Measurements from ENCODE around the gene RDH8. TPM values are rescaled to one million over a fixed set of nuclear protein-coding genes. Genes with fewer than 3 reads are reported as not detected.

The RDH8 gene
- polyA plus RNA-seq, 1 donor (not counting 4 experiments of a cell fraction or from before 2014, with no cell fraction given), result not detected

DNA sequence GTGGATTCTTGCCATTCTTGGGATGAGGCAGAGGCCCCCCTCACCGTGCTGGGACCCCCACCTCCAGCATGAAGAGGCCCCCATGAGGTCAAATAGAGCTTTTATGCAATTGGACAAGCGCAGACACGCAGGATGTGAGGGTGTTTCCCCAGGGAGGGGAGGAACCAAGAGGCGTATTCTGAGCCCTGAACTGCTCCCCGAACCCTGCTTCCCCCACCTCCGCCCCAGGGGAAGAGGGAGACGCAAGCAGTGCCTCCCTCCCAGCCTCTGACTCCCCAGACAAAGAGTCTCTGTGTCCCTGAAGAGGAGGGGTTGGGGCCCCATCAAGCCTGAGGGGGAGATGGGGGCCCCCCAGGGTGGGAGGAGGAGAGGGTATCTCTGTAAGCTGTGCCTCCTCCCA, 1.3 kb upstream of the RDH8 start:
- H3K27me3 ChIP-seq (ENCODE audit: control insufficient read depth, extremely low read depth, insufficient read depth, low read length), result no peaks in the 10 kb centered on the region
- no peak overlapping the region for H3K4me3 ChIP-seq (ENCODE audit: control insufficient read depth in 2 of 3, extremely low read depth in 1 of 3, insufficient read depth in 2 of 3, low read depth in 1 of 3, low read length in 3 of 3)
- no peaks in the 10 kb centered on the region for H3K79me2 ChIP-seq (ENCODE audit: control insufficient read depth, insufficient read depth, low read length)
- no peaks in the 10 kb centered on the region for H3K36me3 ChIP-seq (ENCODE audit: control insufficient read depth in 2 of 2, extremely low read depth in 1 of 2, insufficient read depth in 2 of 2, low read length in 2 of 2)
- TF ChIP-seq EZH2 (IDR thresholded peaks at IDR 0.05; ENCODE audit: low read length), result no peak
- TF ChIP-seq, protein P1, sequence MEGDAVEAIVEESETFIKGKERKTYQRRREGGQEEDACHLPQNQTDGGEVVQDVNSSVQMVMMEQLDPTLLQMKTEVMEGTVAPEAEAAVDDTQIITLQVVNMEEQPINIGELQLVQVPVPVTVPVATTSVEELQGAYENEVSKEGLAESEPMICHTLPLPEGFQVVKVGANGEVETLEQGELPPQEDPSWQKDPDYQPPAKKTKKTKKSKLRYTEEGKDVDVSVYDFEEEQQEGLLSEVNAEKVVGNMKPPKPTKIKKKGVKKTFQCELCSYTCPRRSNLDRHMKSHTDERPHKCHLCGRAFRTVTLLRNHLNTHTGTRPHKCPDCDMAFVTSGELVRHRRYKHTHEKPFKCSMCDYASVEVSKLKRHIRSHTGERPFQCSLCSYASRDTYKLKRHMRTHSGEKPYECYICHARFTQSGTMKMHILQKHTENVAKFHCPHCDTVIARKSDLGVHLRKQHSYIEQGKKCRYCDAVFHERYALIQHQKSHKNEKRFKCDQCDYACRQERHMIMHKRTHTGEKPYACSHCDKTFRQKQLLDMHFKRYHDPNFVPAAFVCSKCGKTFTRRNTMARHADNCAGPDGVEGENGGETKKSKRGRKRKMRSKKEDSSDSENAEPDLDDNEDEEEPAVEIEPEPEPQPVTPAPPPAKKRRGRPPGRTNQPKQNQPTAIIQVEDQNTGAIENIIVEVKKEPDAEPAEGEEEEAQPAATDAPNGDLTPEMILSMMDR (optimal IDR thresholded peaks at IDR 0.05 in 1 of 3, IDR thresholded peaks at IDR 0.05 in 1 of 3, conservative IDR thresholded peaks at IDR 0.05 in 1 of 3; ENCODE audit: extremely low read depth in 1 of 3, insufficient read depth in 2 of 3, low read length in 3 of 3), result no peak
- no peaks in the 10 kb centered on the region for H3K9me3 ChIP-seq (ENCODE audit: control insufficient read depth, low read depth, low read length)
- no peak overlapping the region for H2AFZ ChIP-seq (ENCODE audit: control insufficient read depth, low read length)
- H3K4me2 ChIP-seq (ENCODE audit: control insufficient read depth, extremely low read depth, insufficient read depth, low read depth, low read length), result no peak overlapping the region
- no peak overlapping the region for H3K27ac ChIP-seq (ENCODE audit: control insufficient read depth, insufficient read depth, low read length)
- H4K20me1 ChIP-seq (ENCODE audit: control insufficient read depth, extremely low read depth, insufficient read depth, low read length), result peaks cover 3% of the 10 kb centered on the region
- dilution Hi-C loops (cut with MboI; ENCODE audit: extremely low pct_ligation_motif_present, low sequenced_read_pairs), result no loop called here
- FAIRE-seq (no peak), DNase-seq (ENCODE audit: low read depth, low spot score) (no peak)
- H3K9ac ChIP-seq (ENCODE audit: control insufficient read depth, extremely low read depth, insufficient read depth, low read length), result no peak overlapping the region
- peaks cover 13% of the 10 kb centered on the region for H3K4me1 ChIP-seq (ENCODE audit: control insufficient read depth, extremely low read depth, insufficient read depth, low read length)
- H3K9me1 ChIP-seq (ENCODE audit: control insufficient read depth, extremely low read depth, insufficient read depth, low read length), result peaks cover 5% of the 10 kb centered on the region

DNA sequence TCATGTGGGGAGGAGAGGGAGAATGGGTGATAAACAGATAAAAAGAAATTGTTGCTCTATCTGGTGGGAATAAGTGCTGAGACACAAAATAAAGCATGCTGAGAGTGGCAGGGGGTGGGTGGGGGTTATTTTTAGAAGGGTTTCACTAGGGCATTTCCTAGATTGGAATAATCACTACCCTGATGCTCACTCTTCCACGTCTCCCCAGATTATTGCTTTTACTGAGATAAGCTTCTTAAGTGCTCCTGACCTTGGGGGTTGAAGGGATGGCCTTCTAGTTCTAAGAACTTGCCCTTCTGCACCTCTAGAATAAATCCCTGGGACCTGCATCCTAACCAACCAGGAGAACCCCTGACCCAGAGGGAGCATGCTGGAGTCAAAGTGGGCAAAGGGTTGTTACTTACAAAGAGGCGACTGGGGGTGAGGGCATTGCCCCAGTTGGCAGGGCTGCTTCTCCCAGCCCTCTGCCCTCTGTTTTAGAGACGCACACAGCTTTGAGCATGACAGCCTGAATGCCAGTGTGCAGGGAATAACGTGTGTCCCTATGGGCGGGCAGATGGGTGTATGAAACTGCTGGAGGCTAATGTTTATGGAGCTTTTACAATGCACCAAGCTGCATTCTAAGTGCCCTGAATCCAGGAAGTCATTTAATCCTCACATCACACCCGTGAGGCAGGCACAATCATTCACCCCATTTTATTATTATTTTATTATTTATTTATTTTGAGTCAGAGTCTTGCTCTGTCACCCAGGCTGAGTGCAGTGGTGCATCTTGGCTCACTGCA, 743 bp downstream of the RDH8 start:
- no peak for FAIRE-seq
- no peak overlapping the region for H3K9ac ChIP-seq (ENCODE audit: control insufficient read depth, extremely low read depth, insufficient read depth, low read length)
- H3K27ac ChIP-seq (ENCODE audit: control insufficient read depth, insufficient read depth, low read length), result no peak overlapping the region
- no peaks in the 10 kb centered on the region for H3K27me3 ChIP-seq (ENCODE audit: control insufficient read depth, extremely low read depth, insufficient read depth, low read length)
- peaks cover 3% of the 10 kb centered on the region for H3K9me1 ChIP-seq (ENCODE audit: control insufficient read depth, extremely low read depth, insufficient read depth, low read length)
- no peaks in the 10 kb centered on the region for H3K9me3 ChIP-seq (ENCODE audit: control insufficient read depth, low read depth, low read length)
- H3K4me1 ChIP-seq (ENCODE audit: control insufficient read depth, extremely low read depth, insufficient read depth, low read length), result peaks cover 17% of the 10 kb centered on the region
- no peak overlapping the region for H3K4me3 ChIP-seq (ENCODE audit: control insufficient read depth in 2 of 3, extremely low read depth in 1 of 3, insufficient read depth in 2 of 3, low read depth in 1 of 3, low read length in 3 of 3)
- no peak overlapping the region for H3K4me2 ChIP-seq (ENCODE audit: control insufficient read depth, extremely low read depth, insufficient read depth, low read depth, low read length)
- H3K79me2 ChIP-seq (ENCODE audit: control insufficient read depth, insufficient read depth, low read length), result no peaks in the 10 kb centered on the region
- no peak for DNase-seq (ENCODE audit: low read depth, low spot score)
- no peak overlapping the region for H2AFZ ChIP-seq (ENCODE audit: control insufficient read depth, low read length)
- peaks cover 3% of the 10 kb centered on the region for H4K20me1 ChIP-seq (ENCODE audit: control insufficient read depth, extremely low read depth, insufficient read depth, low read length)
- dilution Hi-C loops (cut with MboI; ENCODE audit: extremely low pct_ligation_motif_present, low sequenced_read_pairs), result no loop called here
- TF ChIP-seq EZH2 (IDR thresholded peaks at IDR 0.05; ENCODE audit: low read length), result no peak
- TF ChIP-seq, protein P1 (optimal IDR thresholded peaks at IDR 0.05 in 1 of 3, IDR thresholded peaks at IDR 0.05 in 1 of 3, conservative IDR thresholded peaks at IDR 0.05 in 1 of 3; ENCODE audit: extremely low read depth in 1 of 3, insufficient read depth in 2 of 3, low read length in 3 of 3), result no peak
- no peaks in the 10 kb centered on the region for H3K36me3 ChIP-seq (ENCODE audit: control insufficient read depth in 2 of 2, extremely low read depth in 1 of 2, insufficient read depth in 2 of 2, low read length in 2 of 2)

Data from keratinocyte (primary cell).